CD4-positive, alpha-beta T cell treated with Interleukin-17A for 1 hour (primary cell): Measurements from ENCODE around the gene LPCAT3.
"Not testable (repeated sequence)": the region's sequence is repeated elsewhere in the genome, so short reads cannot be mapped to it uniquely, and the experiment has no call there.

Experiments used
- DNase-seq: peaks from one replicate; pipeline ENCODE4 v3.0.0-alpha.2; 2020

Gene LPCAT3

GRCh38 chr12:7034464-7034863 lies 16.2 kb upstream of the LPCAT3 start:
- DNase-seq = no peak

GRCh38 chr12:7032990-7033389 lies 14.7 kb upstream of the LPCAT3 start:
- no peak for DNase-seq

GRCh38 chr12:7031306-7031705 lies 13.0 kb upstream of the LPCAT3 start:
- DNase-seq = no peak

- DNase-seq = no peak
Measured at GRCh38 chr12:7026854-7027253, 8.6 kb upstream of the LPCAT3 start.

- no peak for DNase-seq
Measured at GRCh38 chr12:7023114-7023513, 4.8 kb upstream of the LPCAT3 start.

GRCh38 chr12:7021956-7022355 lies 3.7 kb upstream of the LPCAT3 start:
- DNase-seq = no peak

GRCh38 chr12:7019043-7019569 lies 830 bp upstream of the LPCAT3 start:
- DNase-seq = no peak

- no peak for DNase-seq
Measured at GRCh38 chr12:7017870-7018349, 366 bp downstream of the LPCAT3 start.

- no peak for DNase-seq
Measured at GRCh38 chr12:7016958-7017571, 1.2 kb downstream of the LPCAT3 start.

GRCh38 chr12:7015555-7016370 lies 2.5 kb downstream of the LPCAT3 start:
- DNase-seq = no peak

- DNase-seq = no peak
Measured at GRCh38 chr12:7013101-7013500, 5.2 kb downstream of the LPCAT3 start.

GRCh38 chr12:7012024-7012607 lies 6.2 kb downstream of the LPCAT3 start:
- DNase-seq = no peak

GRCh38 chr12:7011398-7011797 lies 6.9 kb downstream of the LPCAT3 start:
- DNase-seq = not testable (repeated sequence)

GRCh38 chr12:7009512-7009911 lies 8.8 kb downstream of the LPCAT3 start:
- no peak for DNase-seq

GRCh38 chr12:7008864-7009263 lies 9.4 kb downstream of the LPCAT3 start:
- no peak for DNase-seq

- DNase-seq = no peak
Measured at GRCh38 chr12:7006639-7007038, 11.6 kb downstream of the LPCAT3 start.

GRCh38 chr12:7005311-7005710 lies 13.0 kb downstream of the LPCAT3 start:
- DNase-seq = no peak

- DNase-seq = no peak
Measured at GRCh38 chr12:7004840-7005239, 13.4 kb downstream of the LPCAT3 start.

GRCh38 chr12:7004287-7004803 lies 13.9 kb downstream of the LPCAT3 start:
- DNase-seq = no peak

GRCh38 chr12:7001921-7002591 lies 16.2 kb downstream of the LPCAT3 start:
- DNase-seq = no peak

- DNase-seq = peak; percentile 10
Measured at GRCh38 chr12:6998715-6999451, 19.4 kb downstream of the LPCAT3 start.

- DNase-seq = no peak
Measured at GRCh38 chr12:6996040-6996441, 22.2 kb downstream of the LPCAT3 start.
